GM21528 (cell line): ENCODE data around the gene MAST2.
"Not testable (repeated sequence)": the region's sequence is repeated elsewhere in the genome, so short reads cannot be mapped to it uniquely, and the experiment has no call there.

ENCODE experiments used
- ATAC-seq: cut with Tn5 transposase; IDR thresholded peaks from one replicate; pipeline ENCODE4 v1.9.1; 2021; ENCODE audit warnings: mild to moderate bottlenecking, moderate library complexity; ENCODE audit not compliant: unreplicated experiment, low FRiP score

Gene MAST2

DNA sequence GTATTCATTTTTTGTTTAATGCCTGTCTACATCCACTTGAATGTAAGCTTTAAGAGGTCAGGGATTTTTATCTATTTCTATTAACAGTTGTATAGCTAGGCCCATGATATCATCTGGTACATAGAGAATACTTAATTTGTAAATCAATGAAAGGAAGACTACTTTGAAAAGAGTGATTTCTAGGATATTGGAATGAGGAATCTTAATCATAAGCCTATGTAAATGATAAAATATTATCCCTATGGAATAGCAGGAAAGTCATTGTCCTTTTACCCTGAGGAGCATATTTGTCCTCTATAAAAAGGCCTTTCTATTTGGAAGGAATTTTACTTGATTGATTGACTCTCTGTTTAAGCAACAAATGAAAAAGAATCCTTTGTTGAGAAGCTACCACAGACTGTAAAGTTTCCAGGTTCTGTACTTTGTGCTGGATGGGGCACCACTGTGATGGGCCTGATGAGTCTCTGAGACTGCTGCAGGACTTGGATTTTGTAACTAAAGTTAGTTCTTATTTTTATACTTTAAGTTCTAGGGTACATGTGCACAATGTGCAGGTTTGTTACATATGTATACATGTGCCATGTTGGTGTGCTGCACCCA is 53.8 kb downstream of the MAST2 start:
- ATAC-seq: no peak

DNA sequence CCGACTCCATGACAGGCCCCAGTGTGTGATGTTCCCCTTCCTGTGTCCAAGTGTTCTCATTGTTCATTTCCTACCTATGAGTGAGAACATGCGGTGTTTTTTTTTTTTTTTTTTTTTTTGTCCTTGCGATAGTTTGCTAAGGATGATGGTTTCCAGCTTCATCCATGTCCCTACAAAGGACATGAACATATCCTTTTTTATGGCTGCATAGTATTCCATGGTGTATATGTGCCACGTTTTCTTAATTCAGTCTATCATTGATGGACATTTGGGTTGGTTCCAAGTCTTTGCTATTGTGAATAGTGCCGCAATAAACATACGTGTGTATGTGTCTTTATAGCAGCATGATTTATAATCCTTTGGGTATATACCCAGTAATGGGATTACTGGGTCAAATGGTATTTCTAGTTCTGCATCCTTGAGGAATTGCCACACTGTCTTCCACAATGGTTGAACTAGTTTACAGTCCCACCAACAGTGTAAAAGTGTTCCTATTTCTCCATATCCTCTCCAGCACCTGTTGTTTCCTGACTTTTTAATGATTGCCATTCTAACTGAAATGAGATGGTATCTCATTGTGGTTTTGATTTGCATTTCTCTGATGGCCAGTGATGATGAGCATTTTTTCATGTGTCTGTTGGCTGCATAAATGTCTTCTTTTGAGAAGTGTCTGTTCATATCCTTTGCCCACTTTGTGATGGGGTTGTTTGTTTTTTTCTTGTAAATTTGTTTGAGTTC is 54.5 kb downstream of the MAST2 start:
- ATAC-seq: not testable (repeated sequence)

DNA sequence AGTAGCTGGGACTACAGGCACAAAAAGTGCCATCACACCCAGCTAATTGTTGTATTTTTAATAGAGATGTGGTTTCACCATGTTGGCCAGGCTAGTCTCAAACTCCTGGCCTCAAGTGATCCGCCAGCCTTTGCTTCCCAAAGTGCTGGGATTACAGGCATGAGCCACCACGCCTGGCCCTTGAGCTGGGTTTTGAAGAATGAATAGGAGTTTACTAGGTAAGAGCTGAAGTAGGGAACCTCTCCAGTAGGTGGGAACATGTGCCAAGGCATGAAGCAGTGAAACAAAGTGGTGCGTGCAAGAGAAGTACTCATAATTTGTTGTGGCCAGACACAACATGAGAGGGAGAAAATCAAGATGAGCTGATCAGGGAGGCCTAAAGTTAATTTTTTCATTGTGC is 55.8 kb downstream of the MAST2 start:
- no peak for ATAC-seq

DNA sequence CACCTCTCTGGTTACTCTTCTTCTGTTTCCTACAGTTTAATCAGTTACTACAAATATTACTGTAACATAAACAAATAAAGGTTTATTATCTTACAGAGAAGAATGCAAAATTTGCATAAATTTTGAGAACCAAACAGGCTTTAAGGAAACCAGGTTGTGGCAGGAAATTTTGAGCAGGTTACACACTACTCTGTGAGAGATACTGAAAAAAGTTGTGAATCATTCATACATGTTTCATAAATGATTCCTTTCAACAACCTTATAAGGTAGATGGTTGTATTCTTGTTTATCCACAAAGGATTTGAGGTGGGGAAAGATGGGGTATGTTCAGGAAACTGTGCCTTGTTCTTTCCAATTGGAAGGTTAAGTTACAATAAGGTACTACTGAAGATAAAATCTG is 58.6 kb downstream of the MAST2 start:
- ATAC-seq: no peak

DNA sequence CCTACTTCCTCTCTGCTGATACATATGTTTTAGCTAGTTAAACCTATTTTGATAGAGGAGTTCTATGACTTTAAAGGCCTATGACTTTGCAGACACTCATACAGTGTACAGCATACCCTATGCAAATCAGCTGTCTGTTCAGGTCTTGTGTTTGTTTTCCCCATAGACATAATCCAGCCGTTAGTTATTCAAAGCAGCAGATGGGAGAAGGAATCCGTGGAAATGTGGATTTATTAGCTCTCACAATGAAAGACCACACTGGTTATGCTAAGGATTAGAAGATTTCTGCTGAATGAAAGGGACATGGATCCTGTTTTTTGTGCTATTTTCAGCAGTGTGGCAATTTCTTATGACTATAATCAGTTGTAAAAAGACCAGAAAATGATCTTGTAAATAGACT is 59.8 kb downstream of the MAST2 start:
- no peak for ATAC-seq

DNA sequence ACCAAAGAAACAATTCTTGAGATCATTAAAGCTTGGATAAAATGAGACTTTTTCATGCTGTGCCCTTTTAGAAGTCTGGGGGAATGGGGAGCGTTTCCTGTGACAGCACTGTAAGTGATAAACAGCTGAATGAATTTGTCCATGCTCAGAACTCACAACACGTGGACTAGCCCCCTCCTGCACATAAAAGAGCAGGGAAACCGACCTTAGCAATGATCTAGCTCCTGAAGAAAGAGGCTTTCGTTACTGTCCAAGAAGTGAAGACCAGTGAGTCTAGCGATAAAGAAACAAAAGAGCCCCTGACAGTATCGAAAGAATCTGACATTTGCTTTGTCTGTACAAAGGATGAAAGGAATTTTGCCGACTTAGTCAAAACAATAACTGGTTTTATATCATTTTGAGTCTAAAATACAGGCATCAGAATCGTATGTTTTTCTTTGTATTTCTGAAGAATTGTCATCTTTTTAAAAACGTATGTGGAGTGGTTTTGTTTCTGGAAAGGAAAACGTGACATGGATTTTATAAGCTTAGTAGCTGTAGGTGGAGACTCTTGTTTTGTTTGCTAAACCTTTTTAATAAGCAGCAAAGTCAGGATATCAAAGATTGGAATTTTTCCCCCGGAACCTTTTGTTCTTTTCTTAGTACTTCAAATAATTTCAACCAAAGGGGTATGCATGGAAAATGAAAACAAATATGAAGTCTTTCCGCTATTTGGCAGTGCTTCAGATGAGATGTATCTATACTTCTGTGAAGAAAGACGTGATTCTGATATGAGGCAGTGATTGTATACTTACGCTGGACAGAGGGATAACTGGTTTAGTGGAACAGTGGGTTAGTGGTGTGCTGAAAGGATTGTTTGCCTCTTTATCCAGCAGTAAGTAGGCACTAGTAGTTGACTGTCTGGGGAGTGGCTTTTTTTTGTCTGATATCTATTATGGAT is 61.0 kb downstream of the MAST2 start:
- no peak for ATAC-seq

DNA sequence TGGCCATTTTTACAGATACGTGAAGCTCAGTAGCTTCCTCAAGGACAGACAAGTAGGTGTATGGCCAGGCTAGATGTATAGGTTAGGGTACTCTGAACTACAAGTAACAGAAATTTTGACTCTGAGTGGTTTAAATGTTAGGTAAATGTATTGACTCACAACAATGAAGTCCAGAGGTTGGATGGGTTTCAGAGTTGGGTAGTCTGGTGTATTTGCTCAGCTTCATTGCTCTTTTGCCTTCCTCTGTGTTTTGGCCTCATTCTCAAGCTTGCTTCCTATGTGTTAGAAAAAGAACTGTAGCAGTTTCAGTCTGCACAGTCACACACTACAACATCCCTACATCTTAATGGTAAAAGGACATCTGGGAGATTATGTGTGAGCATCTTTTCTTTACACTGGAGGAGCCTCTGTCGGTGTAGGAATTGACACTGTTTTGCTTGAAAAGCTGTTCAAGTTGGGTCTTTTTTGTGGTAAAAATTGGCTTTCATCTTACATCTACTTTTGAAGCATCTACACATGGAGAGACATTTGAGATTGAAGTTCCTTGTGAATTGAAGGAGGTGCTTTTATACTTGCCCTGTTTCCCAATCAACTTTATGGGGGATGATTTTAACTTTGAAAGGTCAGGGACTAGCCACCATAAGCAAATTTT is 64.4 kb downstream of the MAST2 start:
- no peak for ATAC-seq

DNA sequence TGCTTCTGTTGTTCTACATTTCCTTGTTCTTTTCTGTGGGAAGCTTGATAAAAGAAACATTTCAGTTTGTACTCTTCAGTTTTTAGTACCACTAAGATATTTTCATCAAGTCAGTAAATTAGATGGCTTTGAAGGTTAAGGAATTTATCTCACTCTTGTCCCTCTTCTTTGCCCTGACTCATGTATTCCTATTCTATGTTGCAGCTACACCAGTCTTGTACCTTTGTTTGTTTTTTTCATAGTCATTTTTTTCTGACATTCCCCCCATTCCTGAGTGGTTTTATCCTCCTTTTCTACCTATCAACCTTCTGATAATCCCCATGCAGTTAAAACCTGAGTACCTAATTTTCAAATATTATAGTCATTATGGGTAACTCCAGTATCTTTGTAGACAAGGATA is 65.4 kb downstream of the MAST2 start:
- ATAC-seq: no peak

DNA sequence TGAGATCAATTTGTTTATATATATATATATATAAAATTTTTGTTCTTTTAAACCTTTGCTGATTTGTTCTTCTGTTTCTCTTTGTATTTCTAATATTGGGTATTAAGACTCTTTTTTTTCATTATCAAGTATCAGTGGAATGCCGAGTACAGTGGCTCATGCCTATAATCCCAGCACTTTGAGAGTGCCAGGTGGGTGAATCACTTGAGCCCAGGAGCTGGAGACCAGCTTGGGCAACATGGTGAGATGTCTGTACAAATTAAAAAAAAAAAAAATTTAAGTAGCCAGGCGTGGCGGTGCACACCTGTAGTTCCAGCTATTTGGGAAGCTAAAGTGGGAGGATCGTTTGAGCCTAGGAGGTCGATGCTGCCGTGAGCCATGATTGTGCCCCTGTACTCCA is 67.1 kb downstream of the MAST2 start:
- no peak for ATAC-seq

DNA sequence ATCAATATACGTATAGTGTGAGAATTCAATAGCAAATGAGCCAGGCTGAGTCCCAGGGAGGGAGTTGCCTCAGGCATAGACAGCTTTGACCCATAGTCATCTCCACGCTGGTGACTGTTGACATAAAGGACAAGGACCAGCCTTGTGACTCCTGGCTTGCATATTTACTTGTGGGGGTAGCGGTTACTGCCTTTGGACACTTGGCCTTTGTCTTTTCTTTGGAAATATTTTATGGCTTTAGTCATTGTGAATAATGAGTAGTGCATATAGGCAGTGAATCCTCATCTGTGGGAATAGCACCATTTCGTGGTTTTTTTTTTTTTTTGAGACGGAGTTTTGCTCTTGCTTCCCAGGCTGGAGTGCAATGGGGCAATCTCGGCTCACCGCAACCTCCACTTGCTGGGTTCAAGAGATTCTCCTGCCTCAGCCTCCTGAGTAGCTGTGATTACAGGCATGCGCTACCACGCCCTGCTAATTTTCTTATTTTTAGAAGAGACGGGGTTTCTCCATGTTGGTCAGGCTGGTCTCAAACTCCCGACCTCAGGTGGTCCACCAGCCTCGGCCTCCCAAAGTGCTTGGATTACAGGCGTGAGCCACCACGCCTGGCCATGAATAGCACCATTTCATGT is 68.9 kb downstream of the MAST2 start:
- not testable (repeated sequence) for ATAC-seq

DNA sequence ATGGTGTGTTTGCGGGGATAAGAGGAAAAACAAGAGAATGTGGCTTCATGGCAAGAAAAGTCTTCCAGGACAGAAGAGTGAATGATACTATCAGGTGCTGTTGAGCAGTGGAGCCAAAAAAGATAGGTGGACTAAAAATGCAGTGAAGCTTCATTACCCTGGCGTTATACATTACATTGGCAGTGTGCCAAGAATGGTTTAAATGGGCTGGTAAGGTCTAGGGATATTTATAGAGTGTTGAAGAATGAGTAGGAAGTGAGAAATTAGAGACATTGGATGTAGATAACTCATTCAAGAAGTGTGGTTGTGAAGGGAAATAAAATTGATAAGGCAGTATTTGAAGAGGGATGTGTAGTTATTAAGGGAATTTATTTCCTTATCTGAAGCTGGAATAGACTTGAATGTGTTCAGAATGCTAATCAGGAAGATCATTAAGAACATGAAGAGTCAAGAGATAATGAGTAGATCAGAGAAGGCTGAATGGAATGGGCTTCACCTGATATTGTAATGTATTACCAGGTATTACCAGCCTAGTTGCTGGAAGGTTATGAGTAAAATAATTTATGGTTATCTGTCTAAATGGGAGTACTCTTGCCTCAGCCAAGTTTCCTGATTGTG is 72.7 kb downstream of the MAST2 start:
- no peak for ATAC-seq

DNA sequence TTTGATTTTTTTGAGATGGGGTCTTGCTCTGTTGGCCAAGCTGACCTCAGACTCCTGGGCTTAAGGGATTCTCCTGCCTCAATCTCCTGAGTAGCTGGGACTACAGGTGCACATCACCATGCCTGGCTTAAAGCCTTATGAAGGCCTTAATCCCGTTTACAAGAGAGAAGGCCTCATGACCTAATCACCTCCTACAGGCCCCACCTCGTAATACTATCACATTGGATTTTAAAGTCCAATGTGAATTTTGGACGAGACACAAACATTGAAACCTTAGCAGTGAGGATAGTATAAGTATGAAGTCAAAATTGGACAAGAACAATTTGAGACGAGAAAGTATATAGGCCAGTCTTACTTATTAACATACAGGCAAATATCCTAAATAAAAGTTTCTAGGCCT is 73.9 kb downstream of the MAST2 start:
- ATAC-seq: no peak

DNA sequence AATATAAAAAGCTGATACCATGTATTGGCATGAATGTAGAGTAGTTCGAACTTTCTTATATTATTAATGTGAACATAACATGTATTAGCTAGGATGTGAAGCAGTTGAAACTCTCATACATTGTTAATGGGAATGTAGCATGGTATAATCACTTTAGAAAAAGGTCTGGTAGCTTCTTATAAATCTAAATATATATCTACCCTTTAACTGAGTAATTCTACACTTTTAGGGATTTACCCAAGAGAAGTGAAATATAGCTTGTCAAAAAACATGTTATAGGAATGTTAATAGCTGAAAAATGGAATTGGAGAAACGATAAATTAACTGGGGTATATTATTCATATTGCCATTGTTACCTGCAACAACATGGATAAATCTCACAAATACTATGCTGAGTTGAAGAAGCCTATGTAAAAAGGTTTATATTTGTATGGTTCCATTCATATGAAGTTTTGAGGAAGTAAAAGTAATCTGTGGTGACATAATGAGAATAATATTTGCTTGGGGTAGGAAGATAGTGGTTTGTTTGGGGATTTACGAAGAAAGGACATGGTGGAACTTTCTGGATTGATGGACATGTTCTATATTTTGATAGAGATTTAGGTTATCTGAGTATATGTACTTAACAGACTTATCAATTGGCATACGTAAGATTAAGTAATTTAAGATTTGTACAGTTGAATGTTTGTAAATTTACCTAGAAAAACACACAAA is 76.6 kb downstream of the MAST2 start:
- no peak for ATAC-seq

DNA sequence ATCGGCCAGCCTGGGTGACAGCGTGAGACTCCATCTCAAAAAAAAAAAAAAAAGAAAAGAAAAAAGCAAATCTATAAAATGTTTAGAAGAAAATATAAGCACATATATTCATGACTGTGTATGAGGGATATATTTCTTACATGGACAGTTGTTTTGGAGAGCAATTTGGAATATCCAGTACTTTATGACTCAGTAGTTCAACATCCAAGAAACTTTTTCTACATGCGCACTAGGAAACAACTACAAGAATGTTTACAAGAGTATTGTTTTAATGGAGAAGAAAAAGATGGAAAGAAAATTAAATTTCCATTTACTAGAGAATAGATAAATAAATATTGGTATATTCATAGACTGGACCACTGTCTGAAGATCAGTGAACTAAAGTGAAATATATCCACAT is 77.5 kb downstream of the MAST2 start:
- no peak for ATAC-seq

DNA sequence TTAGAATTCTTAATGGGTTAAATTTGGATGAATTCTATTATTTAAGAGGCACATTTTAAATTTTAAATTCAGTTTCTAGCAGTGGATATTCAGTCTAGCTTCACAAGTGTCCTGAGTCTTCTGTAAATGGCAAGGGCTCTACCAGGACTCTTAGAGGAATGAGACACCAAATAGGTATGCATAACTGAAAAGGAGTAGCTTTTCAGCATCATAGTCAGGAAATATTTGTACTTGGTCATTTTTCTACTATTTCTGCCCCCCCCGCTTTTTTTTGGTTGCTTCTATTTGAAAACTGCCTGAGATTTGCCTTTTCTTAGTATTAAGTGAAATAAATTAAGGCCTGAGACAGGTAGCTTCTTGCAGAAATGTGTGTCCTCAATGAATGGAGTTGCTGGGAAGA is 80.2 kb downstream of the MAST2 start:
- no peak for ATAC-seq

DNA sequence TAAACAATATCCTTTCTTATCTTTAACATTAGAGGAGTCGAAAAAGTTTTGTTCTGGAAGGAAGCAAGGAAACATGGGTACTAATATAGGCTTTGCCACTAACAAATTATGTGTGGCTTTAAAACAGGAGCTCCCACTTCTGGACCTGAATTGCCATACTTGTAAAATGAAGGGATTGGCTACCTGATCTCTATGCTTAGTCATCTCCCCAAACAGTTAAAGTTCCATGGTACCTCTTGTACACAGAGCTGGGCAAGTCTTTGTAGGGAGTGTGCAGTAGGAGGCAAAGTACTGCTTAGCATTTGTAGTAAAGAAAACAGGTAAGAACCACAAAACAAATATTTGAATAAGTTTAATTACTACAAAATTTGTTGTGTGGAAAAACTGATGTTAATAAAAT is 81.3 kb downstream of the MAST2 start:
- no peak for ATAC-seq

DNA sequence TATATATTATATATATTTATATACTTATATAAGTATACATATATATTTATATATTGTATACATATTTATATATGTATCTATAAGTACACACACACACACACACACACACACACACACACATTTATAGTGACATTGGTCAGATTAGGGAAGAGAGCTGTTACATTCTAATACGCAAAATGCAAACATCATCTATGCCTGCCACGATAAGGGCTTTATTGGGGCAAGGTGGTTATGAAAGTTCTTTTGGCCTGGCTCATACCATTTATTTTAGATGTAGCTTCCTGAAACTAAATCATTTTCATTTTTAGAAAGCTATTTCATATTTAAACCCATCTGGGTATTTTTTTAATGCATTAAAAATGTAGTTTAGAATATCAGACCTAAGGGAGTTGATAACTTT is 82.8 kb downstream of the MAST2 start:
- ATAC-seq: no peak

DNA sequence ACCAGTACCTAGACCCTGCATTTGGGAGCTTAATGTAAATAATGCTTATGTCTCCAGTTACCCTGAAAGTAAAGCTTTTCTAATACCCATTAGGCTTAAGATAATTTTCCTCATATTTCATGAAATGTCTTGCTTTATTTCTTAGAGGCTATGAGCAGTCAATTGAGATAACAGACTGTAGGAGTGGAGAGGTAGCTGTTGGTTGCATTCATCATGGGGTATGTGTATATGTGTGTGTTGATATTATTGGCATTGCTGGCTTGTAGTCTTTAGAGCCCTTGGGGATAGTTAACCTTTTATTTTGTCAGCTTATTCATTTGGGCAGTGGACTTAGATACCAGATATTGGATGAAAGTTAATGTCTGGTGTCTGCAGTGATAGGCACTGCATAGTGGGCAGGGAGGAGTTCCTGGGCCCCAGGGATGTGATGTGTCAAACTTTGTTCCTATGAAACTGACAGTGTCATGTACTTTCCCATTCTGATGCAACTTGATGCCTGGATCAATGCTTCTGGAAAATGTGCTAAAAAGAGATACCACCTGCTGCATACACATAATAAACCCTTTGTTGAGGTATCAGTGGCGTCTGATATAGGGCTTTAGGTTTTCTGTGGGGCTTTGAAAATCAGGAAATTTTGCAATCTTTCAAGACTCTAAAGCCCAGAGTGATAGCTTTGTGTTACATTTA is 83.9 kb downstream of the MAST2 start:
- no peak for ATAC-seq

DNA sequence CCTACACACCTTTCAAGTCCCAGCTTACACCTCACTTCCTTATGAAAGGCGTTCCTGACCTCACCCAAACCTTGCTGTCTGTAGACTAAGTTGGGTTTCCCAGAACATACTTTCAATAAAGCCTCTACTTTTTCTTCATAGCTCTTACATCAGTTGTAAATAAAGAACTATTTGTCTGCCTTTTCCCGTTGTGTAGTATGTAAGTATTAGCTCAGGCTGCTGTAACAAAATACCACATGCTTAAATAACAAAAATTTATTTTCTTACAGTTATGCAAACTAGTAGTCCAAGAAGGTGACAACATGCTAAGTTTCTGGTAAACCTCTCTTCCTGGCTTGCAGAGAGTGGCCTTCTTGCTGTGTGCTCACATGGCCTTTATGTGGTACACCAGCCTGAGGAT is 86.7 kb downstream of the MAST2 start:
- no peak for ATAC-seq
